ENCODE data around the gene SPINT2. TPM values are rescaled to one million over a fixed set of nuclear protein-coding genes. Genes with fewer than 3 reads are reported as not detected.

The SPINT2 gene
- total RNA-seq, 4 donors from 2014 or later = 11.8 to 72.8 (median 29.4) TPM

DNA sequence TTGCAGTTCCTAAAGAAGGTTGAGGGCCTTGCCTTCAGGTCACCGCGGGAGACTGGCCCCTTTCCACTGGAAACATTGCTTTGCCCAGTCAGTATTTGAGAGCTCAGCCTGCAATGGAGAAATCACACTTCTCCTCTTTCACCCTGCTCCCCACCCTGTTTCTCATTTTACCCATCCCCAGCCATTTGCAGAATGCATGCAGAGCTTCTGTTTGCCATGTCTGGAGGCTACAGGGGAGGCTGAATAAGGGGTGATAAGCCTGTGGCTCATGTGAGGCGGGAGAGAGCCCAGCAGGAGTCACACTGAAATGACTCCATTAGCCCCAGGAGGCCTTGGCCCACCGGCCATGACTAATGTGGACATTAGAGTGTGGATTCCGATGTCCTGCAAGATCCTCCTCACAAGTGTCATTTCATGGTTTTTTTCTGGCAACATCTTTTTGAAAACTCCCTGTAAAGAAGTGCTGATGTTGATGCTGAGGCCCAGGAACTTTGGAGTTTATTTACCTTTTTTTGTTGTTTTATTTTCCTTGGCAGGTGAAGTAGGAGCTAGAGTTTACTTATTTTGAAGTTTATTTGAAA is 6.3 kb downstream of the SPINT2 start:
- Histone ChIP-seq H3K9me3 (no peaks in the 10 kb centered on the region), H3K36me3 (no peaks in the 10 kb centered on the region), H3K4me1 (no peaks in the 10 kb centered on the region), H3K4me3 (no peak overlapping the region), H3K27me3 (no peaks in the 10 kb centered on the region), H3K27ac (no peak overlapping the region)
- DNase-seq = no peak
- no peak for TF ChIP-seq CTCF (IDR thresholded peaks at IDR 0.05)
- no peak for TF ChIP-seq POLR2A (IDR thresholded peaks at IDR 0.05)
- intact Hi-C loops (cut with DNase I; ENCODE audit: low total_unique reads) = no loop called here

DNA sequence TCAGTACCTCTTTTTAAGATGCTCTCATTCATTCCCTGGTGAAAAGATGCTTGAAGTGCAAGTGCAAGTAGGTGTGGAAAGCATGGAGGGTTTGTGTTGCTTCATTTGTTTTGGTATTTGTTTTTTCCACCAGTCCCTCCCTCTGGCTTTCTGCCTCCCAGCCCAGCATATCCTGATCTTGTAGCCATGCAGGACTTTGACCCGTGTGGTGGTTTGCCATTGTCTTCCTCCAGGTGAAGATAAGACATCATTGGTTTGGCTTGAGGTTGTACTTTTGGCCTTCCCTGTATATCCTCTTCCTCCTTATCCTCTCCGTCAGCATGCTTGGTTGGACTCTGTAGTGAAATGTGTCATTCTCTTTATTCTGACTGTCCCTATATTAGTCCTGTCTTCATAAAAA is 9.1 kb downstream of the SPINT2 start:
- DNase-seq = no peak
- intact Hi-C loops (cut with DNase I; ENCODE audit: low total_unique reads) = no loop called here
- Histone ChIP-seq H3K27me3 (no peaks in the 10 kb centered on the region), H3K27ac (no peak overlapping the region), H3K4me1 (peaks cover 0 to 18% of the 10 kb centered on the region in 2 donors), H3K4me3 (no peak overlapping the region), H3K36me3 (no peaks in the 10 kb centered on the region), H3K9me3 (no peaks in the 10 kb centered on the region)
- TF ChIP-seq POLR2A (IDR thresholded peaks at IDR 0.05) (no peak), CTCF (IDR thresholded peaks at IDR 0.05) (no peak)

- Histone ChIP-seq H3K4me3 (no peak overlapping the region), H3K27ac (no peak overlapping the region), H3K27me3 (no peaks in the 10 kb centered on the region), H3K4me1 (peaks cover 0 to 21% of the 10 kb centered on the region in 2 donors), H3K36me3 (no peaks in the 10 kb centered on the region), H3K9me3 (no peaks in the 10 kb centered on the region)
- no peak for TF ChIP-seq POLR2A (IDR thresholded peaks at IDR 0.05)
- no peak for TF ChIP-seq CTCF (IDR thresholded peaks at IDR 0.05)
- DNase-seq = no peak
- intact Hi-C loops (cut with DNase I; ENCODE audit: low total_unique reads) = no loop called here
These were observed 10.4 kb downstream of the SPINT2 start for GRCh38 chr19:38274739-38275138.

DNA sequence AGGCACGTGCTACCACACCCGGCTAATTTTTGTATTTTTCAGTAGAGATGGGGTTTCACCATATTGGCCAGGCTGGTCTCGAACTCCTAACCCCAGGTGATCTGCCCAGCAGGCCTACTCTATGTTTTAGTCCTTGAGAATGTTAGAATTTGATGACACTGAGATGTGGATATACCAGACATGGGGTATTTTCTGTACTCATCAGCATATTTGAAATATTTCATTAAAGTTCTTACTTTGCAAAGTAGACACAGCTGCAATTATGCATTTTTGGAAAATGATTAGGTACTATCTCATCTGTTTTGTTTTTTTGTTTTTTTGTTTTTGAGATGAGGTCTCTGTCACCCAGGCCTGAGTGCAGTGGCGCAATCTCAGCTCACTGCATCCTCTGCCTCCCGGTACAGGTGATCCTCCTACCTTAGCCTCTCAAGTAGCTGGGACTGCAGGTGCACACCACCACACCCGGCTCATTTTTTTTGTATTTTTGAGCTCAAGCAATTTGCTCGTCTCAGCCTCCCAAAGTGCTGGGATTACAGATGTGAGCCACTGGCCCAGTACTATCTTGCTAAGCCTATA is 12.7 kb downstream of the SPINT2 start:
- DNase-seq = no peak
- no peak overlapping the region for H3K4me3 ChIP-seq
- H3K27me3 ChIP-seq = no peaks in the 10 kb centered on the region
- intact Hi-C loops (cut with DNase I; ENCODE audit: low total_unique reads) = no loop called here
- peak overlapping the region; percentile 74 to 80 for H3K27ac ChIP-seq
- peaks cover 0 to 21% of the 10 kb centered on the region in 2 donors for H3K4me1 ChIP-seq
- no peaks in the 10 kb centered on the region for H3K36me3 ChIP-seq
- TF ChIP-seq POLR2A (IDR thresholded peaks at IDR 0.05) (no peak), CTCF (IDR thresholded peaks at IDR 0.05) (no peak)
- H3K9me3 ChIP-seq = no peaks in the 10 kb centered on the region

DNA sequence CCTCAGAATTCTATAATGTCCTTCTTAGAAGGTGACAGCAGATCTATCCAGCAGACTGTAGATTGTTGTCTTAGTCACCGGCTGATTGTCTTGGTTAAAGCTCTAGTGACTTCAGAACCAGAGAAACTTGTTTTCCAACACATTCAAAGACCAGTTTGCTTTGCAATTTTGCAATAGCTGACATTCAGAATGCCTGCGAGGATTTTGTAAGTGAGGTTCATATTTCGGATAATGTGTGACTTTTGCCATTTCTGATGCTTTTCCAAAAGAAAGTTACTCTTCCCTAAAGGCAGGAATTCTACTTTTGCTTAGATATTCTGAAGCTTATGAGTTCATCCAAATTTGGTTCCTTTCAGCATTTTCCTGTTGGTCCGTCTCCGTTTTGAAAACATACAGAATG is 13.2 kb downstream of the SPINT2 start:
- Histone ChIP-seq H3K36me3 (no peaks in the 10 kb centered on the region), H3K27me3 (no peaks in the 10 kb centered on the region), H3K9me3 (no peaks in the 10 kb centered on the region), H3K4me1 (peaks cover 0 to 21% of the 10 kb centered on the region in 2 donors), H3K27ac (peak overlapping the region; percentile 74 to 80), H3K4me3 (no peak overlapping the region)
- intact Hi-C loops (cut with DNase I; ENCODE audit: low total_unique reads) = no loop called here
- TF ChIP-seq CTCF (IDR thresholded peaks at IDR 0.05) (no peak), POLR2A (IDR thresholded peaks at IDR 0.05) (no peak)
- no peak for DNase-seq
